BJ (cell line): ENCODE results near the gene CYP11A1. TPM values are rescaled to one million over a fixed set of nuclear protein-coding genes. Genes with fewer than 3 reads are reported as not detected.

Experiments used
- CTCF ChIA-PET: fragments of 350-600 bp; formaldehyde crosslinking; extraction: SDS; loops from one replicate; lab custom pipeline; 2021; ENCODE audit warnings: antibody characterized with exemption, inconsistent platforms; lab: Yijun Ruan, JAX
- POLR2A ChIA-PET: fragments of 300-600 bp; sonication (Branson Sonifier 250); formaldehyde crosslinking; extraction: SDS; loops from one replicate; lab custom pipeline; 2021; ENCODE audit warnings: antibody characterized with exemption; lab: Charles Lee
- DNase-seq: peaks from one replicate; pipeline ENCODE4 v3.0.0-alpha.2; 2011; ENCODE audit warnings: low read depth
- H3K27me3 ChIP-seq: 2 replicates; pipeline ENCODE4 v1.6.0; 2011; ENCODE audit warnings: low read length; ENCODE audit not compliant: control insufficient read depth, insufficient read depth
- H3K36me3 ChIP-seq: 2 replicates; pipeline ENCODE4 v1.5.1; 2011; ENCODE audit warnings: low read length; ENCODE audit not compliant: control insufficient read depth, insufficient read depth
- H3K4me3 ChIP-seq: 2 replicates; pipeline ENCODE4 v1.5.1; 2011; ENCODE audit warnings: low read depth, mild to moderate bottlenecking, control low read depth, low read length
- polyA plus RNA-seq: library from polyadenylated mRNA; depleted of rRNA; stranded (reverse); fragments of >200 nt; gene quantifications from 2 replicates; pipeline ENCODE4 v1.2.3, GENCODE V29; 2011
- TF ChIP-seq, protein P1 (sequence below): IDR thresholded peaks from 2 replicates; pipeline ENCODE4 v1.5.1; 2011; ENCODE audit warnings: low read depth, mild to moderate bottlenecking, control low read depth, inconsistent platforms, low read length, moderate library complexity; ENCODE audit not compliant: insufficient read depth

CYP11A1 gene
- polyA plus RNA-seq, 1 experiment, result 0.70 TPM

DNA sequence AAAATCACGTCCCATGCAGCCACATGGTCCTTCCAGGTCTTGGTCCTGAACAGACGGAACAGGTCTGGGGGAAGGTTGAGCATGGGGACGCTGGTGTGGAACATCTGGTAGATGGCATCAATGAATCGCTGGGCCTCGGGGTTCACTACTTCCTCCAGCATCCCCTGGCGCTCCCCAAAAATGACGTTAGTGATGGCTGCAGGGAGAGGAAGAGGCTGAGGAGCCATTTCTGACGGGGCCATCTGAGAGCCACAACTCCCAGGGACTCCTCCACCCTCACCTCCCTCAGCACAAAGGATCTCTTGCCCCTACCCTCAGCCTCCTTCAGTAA is 23.7 kb downstream of the CYP11A1 start:
- TF ChIP-seq, protein P1, sequence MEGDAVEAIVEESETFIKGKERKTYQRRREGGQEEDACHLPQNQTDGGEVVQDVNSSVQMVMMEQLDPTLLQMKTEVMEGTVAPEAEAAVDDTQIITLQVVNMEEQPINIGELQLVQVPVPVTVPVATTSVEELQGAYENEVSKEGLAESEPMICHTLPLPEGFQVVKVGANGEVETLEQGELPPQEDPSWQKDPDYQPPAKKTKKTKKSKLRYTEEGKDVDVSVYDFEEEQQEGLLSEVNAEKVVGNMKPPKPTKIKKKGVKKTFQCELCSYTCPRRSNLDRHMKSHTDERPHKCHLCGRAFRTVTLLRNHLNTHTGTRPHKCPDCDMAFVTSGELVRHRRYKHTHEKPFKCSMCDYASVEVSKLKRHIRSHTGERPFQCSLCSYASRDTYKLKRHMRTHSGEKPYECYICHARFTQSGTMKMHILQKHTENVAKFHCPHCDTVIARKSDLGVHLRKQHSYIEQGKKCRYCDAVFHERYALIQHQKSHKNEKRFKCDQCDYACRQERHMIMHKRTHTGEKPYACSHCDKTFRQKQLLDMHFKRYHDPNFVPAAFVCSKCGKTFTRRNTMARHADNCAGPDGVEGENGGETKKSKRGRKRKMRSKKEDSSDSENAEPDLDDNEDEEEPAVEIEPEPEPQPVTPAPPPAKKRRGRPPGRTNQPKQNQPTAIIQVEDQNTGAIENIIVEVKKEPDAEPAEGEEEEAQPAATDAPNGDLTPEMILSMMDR, result no peak

DNA sequence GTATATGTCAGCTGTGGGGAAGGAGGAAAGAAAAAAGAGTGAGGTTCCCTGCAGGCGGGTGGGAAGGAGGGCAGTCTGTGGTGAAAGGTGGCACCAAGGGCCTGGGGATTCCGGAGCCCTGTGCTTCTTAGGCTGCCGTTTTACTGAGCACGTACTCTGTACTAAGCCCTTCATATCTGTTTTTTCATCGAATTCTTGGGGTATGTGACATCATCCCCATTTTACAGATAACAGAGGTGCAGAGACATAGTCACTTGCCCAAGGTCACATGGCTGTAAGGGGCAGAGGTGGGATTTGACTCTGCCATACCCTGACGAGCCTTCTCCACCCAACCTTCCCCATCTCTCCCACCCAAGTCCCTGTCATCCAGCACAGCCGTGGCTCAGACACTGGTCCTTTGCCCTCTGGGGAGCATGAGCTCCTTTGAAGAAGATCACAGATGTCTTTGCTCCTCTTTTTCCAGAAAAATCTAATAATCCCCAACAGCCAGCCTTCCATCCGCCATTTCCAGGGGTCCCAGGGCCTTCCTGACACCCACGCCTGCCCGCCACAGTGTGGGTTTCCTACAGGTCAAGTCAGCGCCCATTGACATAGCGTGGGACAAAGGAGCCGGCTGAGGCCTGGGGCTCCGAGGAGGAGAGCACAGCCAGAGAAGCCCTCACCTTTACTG is 24.2 kb downstream of the CYP11A1 start:
- no peak for DNase-seq
- no peak overlapping the region for H3K4me3 ChIP-seq
- no peaks in the 10 kb centered on the region for H3K36me3 ChIP-seq
- ChIA-PET POLR2A (no interaction called here), CTCF (interaction anchor here (0.9 kb wide), 1 partner anchor 20 kb away, joined by 3 read pairs; no protein-coding TSS in a partner anchor)
- TF ChIP-seq, protein P1, result no peak
- H3K27me3 ChIP-seq, result peaks cover 1% of the 10 kb centered on the region; the same call in 1 of the 2 replicates

More for the DNA sequence above, 23.7 kb downstream of the CYP11A1 start:
- DNase-seq, result no peak
- H3K36me3 ChIP-seq, result no peaks in the 10 kb centered on the region
- POLR2A ChIA-PET, result no interaction called here
- CTCF ChIA-PET, result no interaction called here
- peaks cover 1% of the 10 kb centered on the region; the same call in 1 of the 2 replicates for H3K27me3 ChIP-seq
- no peak overlapping the region for H3K4me3 ChIP-seq

DNA sequence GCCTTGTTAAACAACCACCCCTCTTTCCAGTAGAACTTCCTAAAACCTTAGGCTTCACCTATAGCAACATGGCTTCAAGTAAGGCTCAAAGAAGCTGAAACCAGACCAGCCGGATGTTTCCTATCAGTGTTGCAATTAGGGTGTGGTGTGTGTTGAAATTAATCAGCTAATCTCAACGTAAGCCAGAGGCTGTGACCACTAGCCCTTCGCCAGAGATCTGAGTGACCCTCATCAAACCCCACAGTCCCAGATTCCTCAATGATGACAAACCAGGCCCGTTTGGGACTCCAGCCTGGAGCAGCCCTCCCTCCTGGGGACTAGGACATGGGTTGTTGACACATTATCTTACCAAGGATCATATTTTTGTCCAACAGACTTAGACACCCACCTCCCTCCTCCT is 27.3 kb downstream of the CYP11A1 start:
- H3K27me3 ChIP-seq, result no peaks in the 10 kb centered on the region
- TF ChIP-seq, protein P1, result no peak
- peak; percentile 15 for DNase-seq
- H3K36me3 ChIP-seq, result no peaks in the 10 kb centered on the region
- ChIA-PET CTCF (interaction anchor here (0.7 to 1.3 kb wide), 2 partner anchors 18 to 292 kb away, joined by 3 to 10 read pairs; no protein-coding TSS in a partner anchor), POLR2A (no interaction called here)
- no peak overlapping the region for H3K4me3 ChIP-seq

DNA sequence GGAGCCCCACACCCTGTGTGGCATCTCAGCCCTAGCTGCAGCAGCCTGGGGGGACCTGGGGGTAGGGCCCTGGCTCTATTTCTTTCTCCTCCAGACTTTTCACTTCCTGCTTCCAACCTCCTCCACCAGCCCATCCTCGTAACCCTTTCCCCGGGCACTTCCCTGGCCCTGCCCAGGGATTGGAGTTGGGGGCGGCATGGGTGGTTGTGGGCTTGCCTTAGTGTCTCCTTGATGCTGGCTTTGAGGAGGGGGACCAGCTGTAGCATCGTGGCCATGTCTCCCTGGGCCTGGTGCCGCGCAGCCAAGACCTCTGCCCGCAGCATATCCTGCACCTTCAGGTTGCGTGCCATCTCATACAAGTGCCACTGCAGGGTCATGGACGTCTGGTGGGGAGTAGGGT is 28.1 kb downstream of the CYP11A1 start:
- Histone ChIP-seq H3K36me3 (no peaks in the 10 kb centered on the region), H3K4me3 (no peak overlapping the region), H3K27me3 (no peaks in the 10 kb centered on the region)
- ChIA-PET POLR2A (no interaction called here), CTCF (interaction anchor here (1.3 kb wide), 1 partner anchor 17 kb away, joined by 10 read pairs; no protein-coding TSS in a partner anchor)
- DNase-seq, result no peak
- TF ChIP-seq, protein P1, result no peak

DNA sequence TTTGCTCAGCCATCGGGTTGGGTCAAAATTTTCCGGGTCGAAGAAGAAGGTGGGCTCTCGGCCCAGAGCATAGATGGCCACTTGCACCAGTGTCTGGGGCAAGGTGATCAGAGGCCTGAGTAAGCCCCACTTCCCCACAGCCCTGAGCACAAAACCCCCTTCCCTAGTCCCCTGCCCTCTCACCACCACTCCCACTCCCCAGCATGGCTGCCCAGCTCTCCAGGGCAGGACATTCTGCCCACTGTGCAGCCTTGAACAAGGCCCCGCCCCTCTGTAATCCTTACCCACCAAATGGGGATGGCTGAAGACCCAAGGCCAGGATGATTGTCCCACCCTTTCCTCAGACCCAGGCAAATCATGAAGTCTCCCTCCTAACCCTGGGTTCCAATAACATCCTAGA is 28.8 kb downstream of the CYP11A1 start:
- no peak for DNase-seq
- CTCF ChIA-PET, result interaction anchor here (5.3 kb wide), 1 partner anchor 16 kb away, joined by 21 read pairs; no protein-coding TSS in a partner anchor

More for the DNA sequence above, 28.8 kb downstream of the CYP11A1 start:
- TF ChIP-seq, protein P1, result no peak
- Histone ChIP-seq H3K36me3 (no peaks in the 10 kb centered on the region), H3K27me3 (no peaks in the 10 kb centered on the region), H3K4me3 (no peak overlapping the region)
- POLR2A ChIA-PET, result no interaction called here
